ENCODE measurements around the gene HMGB4.

HMGB4 gene

DNA sequence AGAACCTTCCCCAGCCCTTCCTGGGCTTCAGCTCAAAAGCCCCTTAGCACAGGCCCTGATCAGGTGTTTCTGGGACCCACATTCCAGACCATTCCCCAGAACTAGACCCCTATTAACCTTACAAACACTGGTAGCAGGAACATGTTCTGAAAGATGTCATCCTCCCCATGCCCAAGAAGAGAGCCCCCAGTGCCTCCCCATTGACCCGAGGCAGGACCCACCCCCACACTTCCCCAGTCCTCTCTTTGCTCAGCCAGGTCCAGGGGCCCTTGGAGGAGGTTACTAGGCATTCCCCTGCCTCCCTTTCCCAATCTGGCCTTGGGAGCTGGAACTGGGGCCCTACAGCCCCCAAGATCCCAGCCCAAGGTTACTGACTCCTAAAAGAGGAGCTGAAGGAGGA, 38.9 kb upstream of the HMGB4 start:
- Histone ChIP-seq H3K36me3 (ENCODE audit: control insufficient read depth in 1 of 2, insufficient read depth in 2 of 2, low read length in 2 of 2) (no peaks in the 10 kb centered on the region), H3K4me1 (ENCODE audit: control insufficient read depth in 1 of 2, insufficient read depth in 2 of 2, low read length in 2 of 2) (no peaks in the 10 kb centered on the region), H3K27ac (ENCODE audit: low read length) (no peak overlapping the region), H3K4me3 (ENCODE audit: low read depth in 1 of 2, low read length in 2 of 2) (no peak overlapping the region), H3K27me3 (ENCODE audit: low read depth, low read length) (no peaks in the 10 kb centered on the region), H3K9me3 (ENCODE audit: control insufficient read depth in 1 of 2, low read length in 2 of 2) (no peaks in the 10 kb centered on the region)

- Histone ChIP-seq H3K27me3 (ENCODE audit: low read depth, low read length) (no peaks in the 10 kb centered on the region), H3K36me3 (ENCODE audit: control insufficient read depth in 1 of 2, insufficient read depth in 2 of 2, low read length in 2 of 2) (no peaks in the 10 kb centered on the region), H3K27ac (ENCODE audit: low read length) (no peak overlapping the region)
Observed at GRCh38 chr1:33825506-33825905, 38.4 kb upstream of the HMGB4 start.

GRCh38 chr1:33826311-33826710, 37.6 kb upstream of the HMGB4 start:
- Histone ChIP-seq H3K9me3 (ENCODE audit: control insufficient read depth in 1 of 2, low read length in 2 of 2) (no peaks in the 10 kb centered on the region), H3K4me1 (ENCODE audit: control insufficient read depth in 1 of 2, insufficient read depth in 2 of 2, low read length in 2 of 2) (no peaks in the 10 kb centered on the region), H3K27ac (ENCODE audit: low read length) (no peak overlapping the region), H3K36me3 (ENCODE audit: control insufficient read depth in 1 of 2, insufficient read depth in 2 of 2, low read length in 2 of 2) (no peaks in the 10 kb centered on the region), H3K4me3 (ENCODE audit: low read depth in 1 of 2, low read length in 2 of 2) (no peak overlapping the region), H3K27me3 (ENCODE audit: low read depth, low read length) (no peaks in the 10 kb centered on the region)

More at GRCh38 chr1:33825506-33825905, 38.4 kb upstream of the HMGB4 start:
- H3K4me1 ChIP-seq (ENCODE audit: control insufficient read depth in 1 of 2, insufficient read depth in 2 of 2, low read length in 2 of 2) = no peaks in the 10 kb centered on the region
- no peak overlapping the region for H3K4me3 ChIP-seq (ENCODE audit: low read depth in 1 of 2, low read length in 2 of 2)
- no peaks in the 10 kb centered on the region for H3K9me3 ChIP-seq (ENCODE audit: control insufficient read depth in 1 of 2, low read length in 2 of 2)

- Histone ChIP-seq H3K27me3 (ENCODE audit: low read depth, low read length) (no peaks in the 10 kb centered on the region), H3K36me3 (ENCODE audit: control insufficient read depth in 1 of 2, insufficient read depth in 2 of 2, low read length in 2 of 2) (no peaks in the 10 kb centered on the region), H3K4me3 (ENCODE audit: low read depth in 1 of 2, low read length in 2 of 2) (no peak overlapping the region), H3K27ac (ENCODE audit: low read length) (no peak overlapping the region), H3K9me3 (ENCODE audit: control insufficient read depth in 1 of 2, low read length in 2 of 2) (no peaks in the 10 kb centered on the region), H3K4me1 (ENCODE audit: control insufficient read depth in 1 of 2, insufficient read depth in 2 of 2, low read length in 2 of 2) (no peaks in the 10 kb centered on the region)
Observed at GRCh38 chr1:33826711-33827110, 37.2 kb upstream of the HMGB4 start.

DNA sequence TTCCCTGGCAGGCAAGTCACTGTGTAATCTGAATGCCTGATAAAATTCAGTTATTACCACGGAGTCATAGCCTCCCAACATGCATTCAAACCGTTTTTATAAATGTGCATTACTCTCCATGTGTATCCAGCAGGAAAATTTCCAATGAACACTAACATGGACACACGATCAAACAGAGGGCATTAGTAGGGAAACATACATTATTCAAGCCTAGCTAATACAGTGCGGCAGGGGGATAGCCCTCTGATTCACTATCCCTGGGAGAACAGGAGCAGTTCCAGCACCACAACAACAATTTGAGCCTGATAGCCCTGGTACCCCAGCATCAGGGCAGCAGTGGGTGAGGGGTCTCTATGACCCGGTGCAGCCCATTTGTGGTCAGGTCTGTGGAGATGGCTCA, 35.8 kb upstream of the HMGB4 start:
- Histone ChIP-seq H3K4me1 (ENCODE audit: control insufficient read depth in 1 of 2, insufficient read depth in 2 of 2, low read length in 2 of 2) (no peaks in the 10 kb centered on the region), H3K27ac (ENCODE audit: low read length) (no peak overlapping the region), H3K4me3 (ENCODE audit: low read depth in 1 of 2, low read length in 2 of 2) (no peak overlapping the region), H3K36me3 (ENCODE audit: control insufficient read depth in 1 of 2, insufficient read depth in 2 of 2, low read length in 2 of 2) (no peaks in the 10 kb centered on the region), H3K9me3 (ENCODE audit: control insufficient read depth in 1 of 2, low read length in 2 of 2) (no peaks in the 10 kb centered on the region), H3K27me3 (ENCODE audit: low read depth, low read length) (no peaks in the 10 kb centered on the region)

- no peak overlapping the region for H3K27ac ChIP-seq (ENCODE audit: low read length)
- no peaks in the 10 kb centered on the region for H3K27me3 ChIP-seq (ENCODE audit: low read depth, low read length)
- no peaks in the 10 kb centered on the region for H3K36me3 ChIP-seq (ENCODE audit: control insufficient read depth in 1 of 2, insufficient read depth in 2 of 2, low read length in 2 of 2)
- H3K4me1 ChIP-seq (ENCODE audit: control insufficient read depth in 1 of 2, insufficient read depth in 2 of 2, low read length in 2 of 2) = no peaks in the 10 kb centered on the region
- H3K9me3 ChIP-seq (ENCODE audit: control insufficient read depth in 1 of 2, low read length in 2 of 2) = no peaks in the 10 kb centered on the region
- no peak overlapping the region for H3K4me3 ChIP-seq (ENCODE audit: low read depth in 1 of 2, low read length in 2 of 2)
Observed at GRCh38 chr1:33828654-33829053, 35.2 kb upstream of the HMGB4 start.

GRCh38 chr1:33836911-33837310, 27.0 kb upstream of the HMGB4 start:
- Histone ChIP-seq H3K27me3 (ENCODE audit: low read depth, low read length) (no peaks in the 10 kb centered on the region), H3K27ac (ENCODE audit: low read length) (no peak overlapping the region), H3K4me3 (ENCODE audit: low read depth in 1 of 2, low read length in 2 of 2) (no peak overlapping the region), H3K4me1 (ENCODE audit: control insufficient read depth in 1 of 2, insufficient read depth in 2 of 2, low read length in 2 of 2) (no peaks in the 10 kb centered on the region), H3K9me3 (ENCODE audit: control insufficient read depth in 1 of 2, low read length in 2 of 2) (peaks cover 0 to 3% of the 10 kb centered on the region in 2 donors), H3K36me3 (ENCODE audit: control insufficient read depth in 1 of 2, insufficient read depth in 2 of 2, low read length in 2 of 2) (no peaks in the 10 kb centered on the region)

DNA sequence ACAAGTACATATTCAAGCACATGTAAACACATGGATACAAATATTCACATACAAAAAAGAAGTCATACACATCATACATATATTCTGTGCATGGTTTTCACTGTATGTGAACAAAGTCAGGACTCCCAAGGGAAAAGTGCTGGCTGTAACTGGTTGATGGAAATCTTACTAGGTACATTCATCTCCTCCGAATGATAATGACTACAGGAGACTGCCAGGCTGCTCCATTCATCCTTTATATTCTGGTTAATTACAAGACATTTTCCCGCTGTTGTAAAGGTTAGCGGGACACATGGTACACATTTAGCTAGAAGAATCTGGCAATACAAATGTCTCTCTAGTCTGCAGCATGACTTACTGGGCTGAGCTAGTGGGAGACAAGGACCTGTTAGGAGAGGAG, 26.2 kb upstream of the HMGB4 start:
- peaks cover 0 to 3% of the 10 kb centered on the region in 2 donors for H3K9me3 ChIP-seq (ENCODE audit: control insufficient read depth in 1 of 2, low read length in 2 of 2)
- H3K36me3 ChIP-seq (ENCODE audit: control insufficient read depth in 1 of 2, insufficient read depth in 2 of 2, low read length in 2 of 2) = no peaks in the 10 kb centered on the region
- H3K4me1 ChIP-seq (ENCODE audit: control insufficient read depth in 1 of 2, insufficient read depth in 2 of 2, low read length in 2 of 2) = no peaks in the 10 kb centered on the region
- no peak overlapping the region for H3K4me3 ChIP-seq (ENCODE audit: low read depth in 1 of 2, low read length in 2 of 2)
- H3K27ac ChIP-seq (ENCODE audit: low read length) = no peak overlapping the region
- H3K27me3 ChIP-seq (ENCODE audit: low read depth, low read length) = no peaks in the 10 kb centered on the region

- peaks cover 0 to 3% of the 10 kb centered on the region in 2 donors for H3K9me3 ChIP-seq (ENCODE audit: control insufficient read depth in 1 of 2, low read length in 2 of 2)
Observed at GRCh38 chr1:33841494-33841893, 22.4 kb upstream of the HMGB4 start.

DNA sequence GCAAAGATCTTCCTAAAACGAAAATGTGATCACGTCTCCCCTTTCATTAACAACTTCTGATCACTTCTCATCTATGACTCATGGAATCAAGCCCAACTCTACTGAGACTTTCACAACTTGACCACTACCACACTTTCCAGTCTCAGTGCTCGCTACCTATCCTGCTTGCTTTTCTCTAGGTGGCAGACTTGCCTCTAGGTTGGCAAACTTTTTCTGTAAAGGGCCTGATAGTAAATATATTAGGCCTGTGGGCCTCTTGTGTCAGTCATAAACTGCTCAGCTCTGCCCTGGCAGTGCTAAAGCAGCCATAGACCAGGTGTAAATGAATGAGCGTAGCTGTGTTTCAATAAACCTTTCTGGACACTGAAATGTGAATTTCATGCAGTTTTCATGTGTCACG, 21.5 kb upstream of the HMGB4 start:
- Histone ChIP-seq H3K27me3 (ENCODE audit: low read depth, low read length) (no peaks in the 10 kb centered on the region), H3K27ac (ENCODE audit: low read length) (no peak overlapping the region), H3K36me3 (ENCODE audit: control insufficient read depth in 1 of 2, insufficient read depth in 2 of 2, low read length in 2 of 2) (no peaks in the 10 kb centered on the region), H3K4me1 (ENCODE audit: control insufficient read depth in 1 of 2, insufficient read depth in 2 of 2, low read length in 2 of 2) (no peaks in the 10 kb centered on the region), H3K9me3 (ENCODE audit: control insufficient read depth in 1 of 2, low read length in 2 of 2) (no peaks in the 10 kb centered on the region), H3K4me3 (ENCODE audit: low read depth in 1 of 2, low read length in 2 of 2) (no peak overlapping the region)

More at GRCh38 chr1:33841494-33841893, 22.4 kb upstream of the HMGB4 start:
- no peaks in the 10 kb centered on the region for H3K27me3 ChIP-seq (ENCODE audit: low read depth, low read length)
- H3K4me1 ChIP-seq (ENCODE audit: control insufficient read depth in 1 of 2, insufficient read depth in 2 of 2, low read length in 2 of 2) = no peaks in the 10 kb centered on the region
- H3K27ac ChIP-seq (ENCODE audit: low read length) = no peak overlapping the region
- H3K36me3 ChIP-seq (ENCODE audit: control insufficient read depth in 1 of 2, insufficient read depth in 2 of 2, low read length in 2 of 2) = no peaks in the 10 kb centered on the region
- no peak overlapping the region for H3K4me3 ChIP-seq (ENCODE audit: low read depth in 1 of 2, low read length in 2 of 2)

GRCh38 chr1:33844166-33844565, 19.7 kb upstream of the HMGB4 start:
- Histone ChIP-seq H3K4me1 (ENCODE audit: control insufficient read depth in 1 of 2, insufficient read depth in 2 of 2, low read length in 2 of 2) (no peaks in the 10 kb centered on the region), H3K27me3 (ENCODE audit: low read depth, low read length) (no peaks in the 10 kb centered on the region), H3K9me3 (ENCODE audit: control insufficient read depth in 1 of 2, low read length in 2 of 2) (no peaks in the 10 kb centered on the region), H3K27ac (ENCODE audit: low read length) (no peak overlapping the region), H3K4me3 (ENCODE audit: low read depth in 1 of 2, low read length in 2 of 2) (no peak overlapping the region), H3K36me3 (ENCODE audit: control insufficient read depth in 1 of 2, insufficient read depth in 2 of 2, low read length in 2 of 2) (no peaks in the 10 kb centered on the region)

DNA sequence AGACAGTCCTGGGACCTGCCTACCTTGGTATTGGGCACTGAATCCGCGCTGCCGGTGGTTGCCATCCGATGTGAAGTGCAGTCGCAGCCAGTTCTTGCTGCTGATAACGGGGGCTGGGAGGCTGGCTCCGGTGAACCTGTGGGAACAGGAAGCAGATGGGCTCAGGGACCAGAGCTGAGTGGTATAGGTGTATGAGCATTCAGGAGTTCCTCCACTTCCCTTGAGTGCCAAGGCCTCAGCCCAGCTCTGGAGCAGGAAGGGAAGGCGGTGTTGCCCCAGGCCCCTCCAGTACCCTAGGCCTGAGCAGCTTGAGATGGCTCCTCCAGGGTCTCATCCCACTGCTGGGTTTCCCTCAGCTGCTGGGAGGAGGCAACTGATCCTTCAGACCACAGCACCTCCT, 17.0 kb upstream of the HMGB4 start:
- H3K27ac ChIP-seq (ENCODE audit: low read length) = no peak overlapping the region
- no peak overlapping the region for H3K4me3 ChIP-seq (ENCODE audit: low read depth in 1 of 2, low read length in 2 of 2)
- no peaks in the 10 kb centered on the region for H3K9me3 ChIP-seq (ENCODE audit: control insufficient read depth in 1 of 2, low read length in 2 of 2)
- H3K36me3 ChIP-seq (ENCODE audit: control insufficient read depth in 1 of 2, insufficient read depth in 2 of 2, low read length in 2 of 2) = no peaks in the 10 kb centered on the region
- peaks cover 4% of the 10 kb centered on the region for H3K27me3 ChIP-seq (ENCODE audit: low read depth, low read length)
- H3K4me1 ChIP-seq (ENCODE audit: control insufficient read depth in 1 of 2, insufficient read depth in 2 of 2, low read length in 2 of 2) = no peaks in the 10 kb centered on the region

Measured in muscle layer of duodenum (tissue), 2 donors.